Bone marrow (tissue), 2 donors: ENCODE data around the gene KSR1.

Experiments
- DNase-seq, 2 donors: peaks; one replicate each; lab custom pipeline; 2025; lab: John Stamatoyannopoulos, UW

The KSR1 gene

DNA sequence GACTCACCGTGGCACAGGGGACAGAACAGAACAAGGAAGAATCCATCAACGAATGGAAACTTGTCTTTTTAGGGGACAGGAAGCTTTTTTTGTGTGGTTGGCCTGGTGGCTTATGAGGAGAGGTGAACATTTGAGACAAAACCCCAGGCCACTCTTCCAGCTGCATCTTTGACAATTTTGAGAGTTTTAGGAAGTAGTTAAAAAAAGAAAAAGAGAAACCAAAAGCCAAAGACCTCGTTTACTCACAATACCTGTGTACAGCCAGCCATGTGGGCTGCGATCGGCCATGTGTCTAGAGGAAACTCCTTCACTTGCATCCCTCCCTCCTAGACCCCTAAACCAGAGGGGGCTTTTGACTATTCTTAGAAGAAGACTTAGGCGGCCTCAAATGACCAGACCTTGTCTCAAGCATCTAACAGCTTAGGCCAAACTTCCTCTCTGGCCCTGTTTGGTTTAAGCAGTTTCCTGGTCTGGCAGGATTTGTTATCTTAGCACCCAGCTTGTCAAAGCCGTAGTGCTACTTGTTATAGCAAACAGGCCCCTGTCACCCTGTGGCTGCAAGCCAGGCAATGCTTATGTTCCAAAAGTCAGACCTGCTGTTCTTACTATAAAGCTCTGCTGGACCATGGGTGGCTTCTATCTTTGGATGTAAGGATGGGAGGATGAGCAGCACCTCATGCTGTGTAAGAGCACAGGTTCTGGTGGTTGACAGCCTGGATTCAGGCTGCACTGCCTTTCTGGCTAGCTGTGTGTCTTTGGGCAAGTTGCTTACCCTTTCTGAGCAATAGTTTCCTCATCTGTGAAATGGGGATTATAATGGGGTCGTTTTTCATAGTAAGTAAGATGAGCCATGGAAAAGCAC is 17.7 kb downstream of the KSR1 start:
- peak in 1 of 2 donors; percentile 97 for DNase-seq

DNA sequence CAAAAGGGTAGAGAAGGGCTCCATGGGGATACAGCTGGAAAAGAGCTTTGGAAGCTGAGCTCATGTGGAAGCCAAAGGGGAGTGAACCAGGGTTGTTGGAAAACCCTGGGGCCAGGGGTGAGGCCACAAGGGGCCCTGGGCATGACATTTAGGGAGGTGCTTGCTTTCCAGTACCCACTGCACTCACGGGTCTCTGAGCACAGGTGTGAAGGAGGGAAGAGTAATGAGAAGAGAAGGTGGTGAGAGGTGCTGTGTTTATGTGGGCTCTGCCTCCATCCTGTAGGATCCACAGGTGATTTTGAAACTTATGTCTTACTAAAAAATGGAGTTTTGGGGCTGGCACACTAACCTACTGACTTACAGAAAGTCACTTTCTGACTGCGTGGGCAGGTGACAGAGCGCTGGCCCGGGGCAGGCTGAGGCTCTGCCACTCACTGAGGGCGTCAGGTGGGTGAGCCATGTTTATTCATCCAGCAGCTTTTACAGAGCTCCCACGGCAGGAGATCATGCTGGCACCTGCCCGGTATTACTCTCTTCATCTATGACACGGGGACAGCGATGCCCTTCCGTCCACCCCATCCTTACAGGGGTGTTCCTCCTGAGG is 18.9 kb downstream of the KSR1 start:
- DNase-seq, result no peak

GRCh38 chr17:27475981-27476895 is 20.0 kb downstream of the KSR1 start:
- DNase-seq, result no peak

GRCh38 chr17:27477050-27477888 is 21.0 kb downstream of the KSR1 start:
- no peak for DNase-seq

DNA sequence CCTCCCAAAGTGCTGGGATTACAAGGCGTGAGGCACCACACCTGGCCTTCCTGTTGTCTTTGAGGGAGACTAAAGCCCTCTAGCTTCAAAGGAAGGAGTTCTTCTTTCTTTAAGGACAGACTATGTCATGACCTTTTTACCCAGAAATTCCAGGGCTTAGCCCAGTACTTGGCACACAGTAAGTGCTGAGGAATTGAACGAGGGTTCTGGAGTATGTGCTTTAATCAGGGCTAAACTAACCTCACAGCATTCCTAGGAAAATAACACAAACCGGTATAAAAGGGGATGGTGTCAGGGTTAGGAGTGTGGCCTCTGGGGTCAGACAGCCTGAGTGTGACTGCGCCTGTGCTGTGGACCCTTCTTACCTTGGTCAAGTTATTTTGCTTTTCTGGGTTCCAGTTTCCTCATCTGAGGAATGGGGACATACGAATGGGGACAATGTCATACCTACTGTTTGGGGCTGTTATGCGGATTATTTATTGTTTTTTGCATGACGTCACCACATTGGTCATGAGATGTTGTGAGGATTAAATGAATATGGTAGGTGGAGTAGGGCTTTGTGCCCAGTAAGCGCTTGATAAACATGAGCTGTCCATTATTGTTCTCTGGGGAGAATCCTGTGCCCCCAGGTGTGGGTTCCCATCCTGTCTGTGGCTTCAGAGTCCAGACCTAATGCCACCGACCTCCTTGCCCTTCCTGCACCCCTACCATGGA is 21.9 kb downstream of the KSR1 start:
- DNase-seq, result no peak

GRCh38 chr17:27478901-27479538 is 22.8 kb downstream of the KSR1 start:
- DNase-seq, result no peak

DNA sequence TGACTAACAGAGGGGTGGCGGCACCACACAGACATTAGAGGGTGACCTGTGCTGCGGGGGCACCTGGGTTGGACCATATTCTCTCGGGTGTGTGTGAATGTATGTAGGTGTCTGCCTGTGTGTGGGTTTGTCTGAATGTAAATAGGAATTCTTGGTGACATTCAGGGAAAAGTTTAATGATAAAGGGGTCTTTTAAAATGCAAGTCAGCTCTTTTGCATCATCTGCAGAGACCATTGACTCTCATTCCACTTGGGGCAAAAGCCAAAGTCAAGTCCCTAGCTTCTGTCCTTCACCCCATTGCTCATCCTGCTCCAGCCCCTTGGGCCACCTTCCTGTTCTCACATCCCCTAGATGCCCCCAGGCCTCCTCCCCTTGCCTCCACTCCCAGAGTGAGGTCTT is 23.6 kb downstream of the KSR1 start:
- DNase-seq, result no peak

- no peak for DNase-seq
Observed at GRCh38 chr17:27480699-27481098, 24.5 kb downstream of the KSR1 start.

GRCh38 chr17:27481327-27481726 is 25.1 kb downstream of the KSR1 start:
- no peak for DNase-seq

- no peak for DNase-seq
Observed at GRCh38 chr17:27485125-27485524, 28.9 kb downstream of the KSR1 start.

DNA sequence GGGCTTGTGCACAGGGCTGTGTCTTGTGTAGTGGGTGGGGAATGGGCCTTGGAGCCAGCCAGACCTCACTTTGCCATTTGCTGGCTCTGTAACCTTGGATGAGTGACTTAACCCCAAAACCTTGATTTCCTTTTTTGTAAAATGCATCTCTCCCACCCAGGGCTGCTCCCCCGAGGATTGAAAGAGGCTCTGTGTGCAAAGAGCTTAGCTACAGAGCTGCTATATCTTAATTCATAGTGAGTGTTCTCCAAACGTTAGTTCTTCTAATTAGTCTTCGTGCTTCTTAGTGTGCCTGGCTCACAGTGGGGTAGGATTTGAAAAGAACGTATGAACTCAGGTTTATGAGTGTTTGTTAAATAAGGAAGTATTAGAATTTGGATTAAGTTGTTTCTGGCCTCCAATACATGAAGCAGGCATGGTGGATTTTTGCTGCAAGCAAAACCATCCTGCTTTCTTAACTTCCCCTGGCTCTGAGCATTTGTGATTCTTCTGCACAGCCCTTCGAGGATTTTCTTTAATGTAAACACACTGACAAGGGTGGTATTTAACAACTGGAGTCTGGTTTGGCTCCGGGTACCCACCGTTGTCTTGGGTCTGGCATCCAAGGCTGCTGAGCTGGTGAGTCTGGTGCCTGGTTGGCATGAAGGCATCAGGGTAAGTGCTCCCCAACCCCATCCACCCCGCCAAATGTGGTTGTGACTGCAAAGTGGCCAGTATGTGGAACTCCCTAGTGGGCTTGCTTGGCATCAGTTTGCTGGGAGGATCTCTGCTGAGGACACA is 29.7 kb downstream of the KSR1 start:
- no peak for DNase-seq

DNA sequence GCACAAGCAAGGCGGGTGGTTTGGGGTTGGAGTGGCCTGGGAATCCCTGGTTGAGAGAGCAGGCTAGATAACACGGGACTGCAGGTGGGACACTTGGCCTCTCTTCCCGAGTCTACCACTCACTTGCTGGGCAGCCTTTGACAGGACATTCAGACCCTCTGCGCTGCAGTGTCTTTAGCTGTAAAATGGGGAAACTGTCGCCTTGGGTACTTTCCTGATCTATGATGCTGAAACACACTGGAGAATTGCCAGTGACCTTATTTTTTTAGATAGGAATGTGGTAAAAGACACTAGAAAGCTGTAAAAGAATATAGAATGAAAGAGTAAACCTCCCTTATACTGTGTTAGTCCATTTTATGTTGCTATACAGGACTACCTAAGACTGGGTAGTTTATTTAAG is 30.5 kb downstream of the KSR1 start:
- DNase-seq, result no peak

DNA sequence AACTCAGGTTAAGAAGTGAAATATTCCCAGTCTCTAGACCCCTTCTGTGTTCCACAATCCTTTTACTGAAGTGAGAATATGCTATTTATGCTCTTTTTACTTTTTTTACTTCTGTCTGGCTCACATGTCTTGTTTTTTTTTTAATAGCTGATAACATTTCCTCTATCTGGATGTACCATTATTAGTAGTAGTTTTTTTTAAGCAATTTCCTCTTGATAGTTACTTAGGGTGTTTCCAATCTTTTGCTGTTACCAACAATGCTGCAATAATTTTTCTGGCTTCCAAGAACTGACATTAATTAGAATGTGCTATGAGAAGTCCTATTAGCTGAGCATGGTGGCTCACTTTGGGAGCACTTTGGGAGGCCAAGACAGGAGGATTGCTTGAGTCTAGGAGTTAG is 32.0 kb downstream of the KSR1 start:
- DNase-seq, result no peak

DNA sequence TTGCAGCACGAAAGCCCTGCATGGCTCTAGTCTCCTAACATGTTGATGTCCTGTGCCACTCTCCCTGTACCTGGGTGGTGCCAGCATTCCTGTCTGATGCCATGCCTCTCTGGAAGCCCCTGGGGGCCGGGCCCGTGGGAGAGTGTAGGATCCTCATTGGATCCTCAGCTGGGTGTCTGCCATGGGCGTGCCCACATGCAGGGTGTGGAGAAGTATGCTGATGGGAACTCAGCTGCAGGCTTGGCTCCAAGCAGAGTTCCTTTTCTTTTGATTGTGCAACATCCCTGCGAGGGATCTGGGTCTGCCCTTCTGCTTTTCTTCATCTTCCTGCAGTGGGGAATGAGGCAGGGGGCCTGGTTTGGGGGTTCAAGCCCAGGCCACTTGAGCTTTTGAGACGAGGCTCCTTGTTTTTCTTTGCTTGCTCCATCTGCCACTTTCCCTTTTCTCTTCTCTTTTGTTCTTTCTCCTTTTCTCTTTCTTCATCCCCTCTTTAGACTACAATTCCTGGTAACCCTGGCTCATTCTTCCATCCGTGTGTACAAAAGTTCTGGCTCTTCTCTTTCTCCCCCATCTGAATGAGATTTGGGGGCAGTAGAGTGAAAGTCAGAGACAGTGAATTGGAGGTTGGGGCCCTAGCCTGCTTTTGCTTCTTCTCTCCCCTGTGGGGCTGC is 32.9 kb downstream of the KSR1 start:
- DNase-seq, result no peak

- DNase-seq, result no peak
Observed at GRCh38 chr17:27490391-27490790, 34.1 kb downstream of the KSR1 start.

DNA sequence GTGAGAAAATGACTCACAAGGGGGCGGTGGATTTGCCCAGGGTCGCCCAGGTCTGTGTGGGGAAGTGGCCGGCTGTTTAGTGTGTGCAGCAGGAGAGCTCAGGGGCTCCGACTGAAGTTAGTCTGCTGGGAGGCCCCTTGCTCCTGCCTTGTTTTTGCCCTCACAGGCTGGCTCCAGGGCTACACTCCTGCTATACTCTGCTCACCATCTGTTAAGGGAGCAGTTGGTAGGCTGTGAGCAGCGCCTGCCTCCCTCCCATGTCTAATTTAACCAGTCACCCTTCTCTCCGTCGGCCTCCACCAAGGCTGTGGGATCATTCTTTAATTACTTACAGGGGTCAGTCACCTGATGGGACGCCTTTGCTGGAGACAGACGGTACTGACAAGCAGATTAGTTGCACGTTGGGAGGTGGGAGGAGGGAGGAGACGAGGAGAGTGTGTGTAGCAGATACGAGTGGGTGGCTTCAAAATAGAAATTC is 35.5 kb downstream of the KSR1 start:
- no peak for DNase-seq

- DNase-seq, result no peak
Observed at GRCh38 chr17:27492470-27492869, 36.2 kb downstream of the KSR1 start.

DNA sequence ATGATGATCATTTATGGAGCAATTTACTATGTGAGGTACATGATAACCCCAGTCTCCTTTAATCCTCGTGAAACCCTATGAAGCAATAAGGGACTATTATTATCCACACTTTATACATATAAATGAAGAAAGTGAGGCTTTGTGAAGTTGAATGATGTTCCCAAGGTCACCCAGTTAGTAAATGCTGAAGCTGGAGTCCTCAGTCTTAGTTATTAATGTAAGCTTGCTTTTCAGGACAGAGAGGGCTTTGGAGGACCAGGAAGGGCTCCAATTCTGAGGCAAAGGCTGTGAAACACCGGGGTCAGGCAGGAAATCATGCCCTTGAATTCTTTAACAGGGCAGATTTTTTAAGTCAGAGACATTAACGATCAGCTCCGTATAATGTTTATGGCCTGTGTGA is 36.8 kb downstream of the KSR1 start:
- DNase-seq, result no peak
